ENCODE data around the gene MCC.

MCC gene

DNA sequence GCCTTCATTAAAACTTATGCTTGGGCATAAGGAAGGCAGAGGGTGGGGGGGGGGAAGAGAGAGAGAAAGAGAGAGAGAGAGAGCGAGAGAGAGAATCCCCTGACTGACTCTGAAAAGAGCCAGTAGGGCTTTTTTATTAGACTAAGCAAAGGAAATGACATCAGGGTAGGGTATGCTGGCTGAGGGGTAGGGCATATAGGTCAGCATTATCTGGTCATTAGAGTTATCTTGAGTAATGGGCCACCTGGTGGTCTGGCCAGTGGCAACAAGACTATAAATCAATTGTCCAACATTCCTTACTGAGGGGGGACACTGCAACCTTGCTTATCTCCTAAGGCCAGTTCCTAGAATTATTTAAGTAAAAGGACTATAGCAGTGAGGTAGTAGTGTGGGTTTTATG, 120.7 kb downstream of the MCC start:
- H3K36me3 ChIP-seq (ENCODE audit: control insufficient read depth, insufficient read depth, low read length), result no peaks in the 10 kb centered on the region
- H3K9ac ChIP-seq (ENCODE audit: low read length), result no peak overlapping the region
- H3K9me3 ChIP-seq (ENCODE audit: control insufficient read depth, insufficient read depth, low read depth, low read length), result peaks cover 24% of the 10 kb centered on the region
- no peaks in the 10 kb centered on the region for H3K27me3 ChIP-seq (ENCODE audit: control insufficient read depth, insufficient read depth, low read length)
- no peak overlapping the region for H3K4me3 ChIP-seq (ENCODE audit: low read depth, low read length)
- no peak overlapping the region for H3K27ac ChIP-seq (ENCODE audit: low read depth, low read length)
- H3K4me1 ChIP-seq (ENCODE audit: control insufficient read depth, insufficient read depth, low read length), result no peaks in the 10 kb centered on the region

- Histone ChIP-seq H3K9ac (ENCODE audit: low read length) (no peak overlapping the region), H3K27ac (ENCODE audit: low read depth, low read length) (no peak overlapping the region), H3K27me3 (ENCODE audit: control insufficient read depth, insufficient read depth, low read length) (no peaks in the 10 kb centered on the region), H3K4me3 (ENCODE audit: low read depth, low read length) (no peak overlapping the region), H3K9me3 (ENCODE audit: control insufficient read depth, insufficient read depth, low read depth, low read length) (peaks cover 24% of the 10 kb centered on the region), H3K36me3 (ENCODE audit: control insufficient read depth, insufficient read depth, low read length) (no peaks in the 10 kb centered on the region), H3K4me1 (ENCODE audit: control insufficient read depth, insufficient read depth, low read length) (no peaks in the 10 kb centered on the region)
These were observed 123.8 kb downstream of the MCC start for GRCh38 chr5:113364466-113364865.

GRCh38 chr5:113361701-113362100, 126.6 kb downstream of the MCC start:
- Histone ChIP-seq H3K27ac (ENCODE audit: low read depth, low read length) (no peak overlapping the region), H3K27me3 (ENCODE audit: control insufficient read depth, insufficient read depth, low read length) (no peaks in the 10 kb centered on the region), H3K4me1 (ENCODE audit: control insufficient read depth, insufficient read depth, low read length) (no peaks in the 10 kb centered on the region), H3K4me3 (ENCODE audit: low read depth, low read length) (no peak overlapping the region), H3K36me3 (ENCODE audit: control insufficient read depth, insufficient read depth, low read length) (no peaks in the 10 kb centered on the region), H3K9ac (ENCODE audit: low read length) (no peak overlapping the region), H3K9me3 (ENCODE audit: control insufficient read depth, insufficient read depth, low read depth, low read length) (peaks cover 24% of the 10 kb centered on the region)

DNA sequence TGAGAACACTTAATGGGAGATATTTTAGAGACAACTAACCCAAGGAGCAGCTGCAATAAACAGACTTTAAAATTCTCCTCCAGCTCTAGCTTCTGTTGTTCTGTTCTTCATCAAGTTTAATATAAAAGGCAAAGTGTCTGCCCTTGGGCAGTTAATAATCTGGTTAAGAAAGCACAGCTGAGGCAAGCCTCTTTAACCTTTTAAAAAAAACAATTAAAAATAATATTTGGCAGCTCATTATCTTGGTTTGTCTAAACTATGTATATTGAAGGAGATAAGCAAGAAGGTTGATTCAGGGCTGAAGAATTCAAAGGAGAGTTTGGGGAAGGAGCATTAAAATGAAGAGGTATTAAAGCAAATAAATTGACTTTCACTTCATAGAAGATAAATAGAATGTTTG, 128.8 kb downstream of the MCC start:
- no peak overlapping the region for H3K4me3 ChIP-seq (ENCODE audit: low read depth, low read length)
- H3K27me3 ChIP-seq (ENCODE audit: control insufficient read depth, insufficient read depth, low read length), result no peaks in the 10 kb centered on the region
- H3K27ac ChIP-seq (ENCODE audit: low read depth, low read length), result no peak overlapping the region
- no peaks in the 10 kb centered on the region for H3K36me3 ChIP-seq (ENCODE audit: control insufficient read depth, insufficient read depth, low read length)
- peaks cover 11% of the 10 kb centered on the region for H3K9me3 ChIP-seq (ENCODE audit: control insufficient read depth, insufficient read depth, low read depth, low read length)
- H3K9ac ChIP-seq (ENCODE audit: low read length), result no peak overlapping the region
- no peaks in the 10 kb centered on the region for H3K4me1 ChIP-seq (ENCODE audit: control insufficient read depth, insufficient read depth, low read length)

DNA sequence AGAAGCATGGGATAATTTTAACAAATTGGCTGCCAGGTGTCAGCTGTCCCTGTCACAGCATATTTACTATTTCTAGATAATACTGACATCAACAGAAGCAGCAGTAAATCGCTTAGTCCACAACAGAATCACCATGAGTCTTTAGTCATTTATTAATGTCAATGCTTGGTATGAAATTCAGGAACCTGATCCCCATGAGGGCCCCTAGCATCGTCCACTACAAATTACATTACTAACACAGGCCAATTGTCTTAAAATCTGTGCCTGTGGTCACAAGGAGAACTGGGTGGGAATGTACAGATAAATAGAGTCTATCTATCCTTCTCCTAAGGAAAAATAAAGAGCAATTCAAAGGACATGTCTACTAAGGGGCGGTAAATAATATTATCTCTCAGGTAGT, 129.6 kb downstream of the MCC start:
- no peaks in the 10 kb centered on the region for H3K36me3 ChIP-seq (ENCODE audit: control insufficient read depth, insufficient read depth, low read length)
- H3K9ac ChIP-seq (ENCODE audit: low read length), result no peak overlapping the region
- H3K4me3 ChIP-seq (ENCODE audit: low read depth, low read length), result no peak overlapping the region
- H3K27me3 ChIP-seq (ENCODE audit: control insufficient read depth, insufficient read depth, low read length), result no peaks in the 10 kb centered on the region
- no peak overlapping the region for H3K27ac ChIP-seq (ENCODE audit: low read depth, low read length)
- H3K9me3 ChIP-seq (ENCODE audit: control insufficient read depth, insufficient read depth, low read depth, low read length), result peaks cover 5% of the 10 kb centered on the region
- no peaks in the 10 kb centered on the region for H3K4me1 ChIP-seq (ENCODE audit: control insufficient read depth, insufficient read depth, low read length)

DNA sequence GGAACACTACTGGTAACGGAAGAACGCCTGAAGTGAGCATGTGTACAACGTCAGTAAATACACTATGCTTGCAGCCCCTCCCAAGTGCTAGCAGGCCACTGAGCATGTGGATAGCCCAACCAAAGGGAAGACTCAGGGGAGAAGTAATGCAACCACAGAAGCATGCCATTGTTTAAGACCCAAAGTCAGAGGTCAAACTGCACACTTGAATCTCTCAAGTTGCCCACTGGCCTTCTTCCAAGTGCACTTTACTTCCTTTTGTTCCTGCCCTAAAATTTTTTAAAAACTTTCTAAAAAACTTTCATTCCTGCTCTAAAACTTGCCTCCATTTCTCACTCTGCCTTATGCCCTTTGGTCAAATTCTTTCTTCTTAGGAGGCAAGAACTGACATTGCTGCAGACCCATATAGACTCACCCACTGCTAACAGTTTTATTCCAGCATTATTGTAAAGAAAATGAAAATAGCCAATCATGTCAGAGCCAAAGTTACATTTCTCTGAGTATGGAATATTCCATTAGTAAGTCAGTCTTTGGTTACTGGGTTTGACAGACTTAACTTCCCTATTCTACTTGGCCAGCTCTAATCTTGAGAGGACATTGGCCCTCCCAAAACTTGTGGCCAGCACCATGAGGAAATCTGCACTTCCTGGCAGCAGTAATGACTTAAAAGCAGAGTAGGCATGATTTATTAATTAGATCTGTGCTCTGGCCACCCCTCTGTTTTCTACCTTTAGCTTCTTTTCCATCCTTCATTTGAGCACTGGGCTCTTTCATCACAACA, 130.4 kb downstream of the MCC start:
- H3K9me3 ChIP-seq (ENCODE audit: control insufficient read depth, insufficient read depth, low read depth, low read length), result no peaks in the 10 kb centered on the region
- H3K4me1 ChIP-seq (ENCODE audit: control insufficient read depth, insufficient read depth, low read length), result no peaks in the 10 kb centered on the region
- H3K4me3 ChIP-seq (ENCODE audit: low read depth, low read length), result no peak overlapping the region
- H3K27ac ChIP-seq (ENCODE audit: low read depth, low read length), result no peak overlapping the region
- no peak overlapping the region for H3K9ac ChIP-seq (ENCODE audit: low read length)
- H3K27me3 ChIP-seq (ENCODE audit: control insufficient read depth, insufficient read depth, low read length), result no peaks in the 10 kb centered on the region
- no peaks in the 10 kb centered on the region for H3K36me3 ChIP-seq (ENCODE audit: control insufficient read depth, insufficient read depth, low read length)

- H3K9me3 ChIP-seq (ENCODE audit: control insufficient read depth, insufficient read depth, low read depth, low read length), result no peaks in the 10 kb centered on the region
- H3K4me1 ChIP-seq (ENCODE audit: control insufficient read depth, insufficient read depth, low read length), result no peaks in the 10 kb centered on the region
- H3K27ac ChIP-seq (ENCODE audit: low read depth, low read length), result no peak overlapping the region
- no peaks in the 10 kb centered on the region for H3K27me3 ChIP-seq (ENCODE audit: control insufficient read depth, insufficient read depth, low read length)
- H3K4me3 ChIP-seq (ENCODE audit: low read depth, low read length), result no peak overlapping the region
- H3K36me3 ChIP-seq (ENCODE audit: control insufficient read depth, insufficient read depth, low read length), result no peaks in the 10 kb centered on the region
- H3K9ac ChIP-seq (ENCODE audit: low read length), result no peak overlapping the region
These were observed 131.8 kb downstream of the MCC start for GRCh38 chr5:113356487-113356886.

GRCh38 chr5:113354055-113354454, 134.2 kb downstream of the MCC start:
- H3K27me3 ChIP-seq (ENCODE audit: control insufficient read depth, insufficient read depth, low read length), result no peaks in the 10 kb centered on the region
- no peaks in the 10 kb centered on the region for H3K36me3 ChIP-seq (ENCODE audit: control insufficient read depth, insufficient read depth, low read length)
- no peak overlapping the region for H3K27ac ChIP-seq (ENCODE audit: low read depth, low read length)
- H3K9me3 ChIP-seq (ENCODE audit: control insufficient read depth, insufficient read depth, low read depth, low read length), result no peaks in the 10 kb centered on the region
- H3K4me1 ChIP-seq (ENCODE audit: control insufficient read depth, insufficient read depth, low read length), result no peaks in the 10 kb centered on the region
- H3K4me3 ChIP-seq (ENCODE audit: low read depth, low read length), result no peak overlapping the region
- H3K9ac ChIP-seq (ENCODE audit: low read length), result no peak overlapping the region

- no peak overlapping the region for H3K4me3 ChIP-seq (ENCODE audit: low read depth, low read length)
- no peaks in the 10 kb centered on the region for H3K9me3 ChIP-seq (ENCODE audit: control insufficient read depth, insufficient read depth, low read depth, low read length)
- H3K27me3 ChIP-seq (ENCODE audit: control insufficient read depth, insufficient read depth, low read length), result no peaks in the 10 kb centered on the region
- H3K36me3 ChIP-seq (ENCODE audit: control insufficient read depth, insufficient read depth, low read length), result no peaks in the 10 kb centered on the region
- no peak overlapping the region for H3K9ac ChIP-seq (ENCODE audit: low read length)
- H3K4me1 ChIP-seq (ENCODE audit: control insufficient read depth, insufficient read depth, low read length), result peaks cover 3% of the 10 kb centered on the region; the same call in 1 of the 2 replicates
- H3K27ac ChIP-seq (ENCODE audit: low read depth, low read length), result no peak overlapping the region
These were observed 140.7 kb downstream of the MCC start for GRCh38 chr5:113347572-113347971.

DNA sequence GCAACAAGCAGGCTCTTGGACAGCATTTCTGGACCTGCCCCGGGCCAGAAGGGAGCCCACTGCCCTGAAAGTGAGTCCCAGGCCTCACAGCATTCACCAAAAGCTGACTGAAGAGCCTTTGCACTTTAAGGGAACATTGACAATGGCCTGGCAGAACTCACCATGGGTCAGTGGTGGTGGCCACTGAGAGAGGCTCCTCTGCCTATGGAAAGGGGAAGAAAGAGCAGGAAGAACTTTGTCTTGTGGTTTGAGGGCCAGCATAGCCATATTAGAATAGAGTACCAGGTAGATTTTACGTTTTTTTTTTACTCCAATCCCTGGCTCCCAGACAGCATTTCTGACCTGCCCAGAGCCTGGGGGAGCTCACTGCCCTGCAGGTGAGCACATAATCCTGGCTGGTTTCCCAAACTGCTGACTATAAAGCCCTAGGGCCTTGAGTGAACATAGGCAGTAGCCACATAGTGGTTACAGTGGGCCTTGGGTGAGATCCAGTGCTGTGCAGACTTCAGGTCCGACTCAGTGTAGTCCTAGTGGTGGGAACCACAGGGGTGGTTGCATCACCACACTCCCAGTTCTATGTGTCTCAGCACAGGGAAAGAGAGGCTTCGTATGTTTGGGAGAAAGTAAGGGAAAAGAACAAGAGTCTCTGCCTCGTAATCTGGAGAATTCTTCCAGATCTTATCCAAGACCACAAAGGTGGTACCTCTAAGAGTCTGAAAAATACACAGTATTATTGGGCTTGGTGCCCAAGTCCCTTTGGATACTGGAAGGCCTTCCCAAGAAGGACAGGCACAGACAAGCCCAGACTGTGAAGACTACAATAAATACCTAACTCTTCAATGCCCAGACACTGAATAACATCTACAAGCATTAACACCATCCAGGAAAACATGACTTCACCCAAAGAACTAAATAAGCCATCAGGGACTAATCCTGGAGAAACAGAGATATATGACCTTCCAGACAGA, 143.0 kb downstream of the MCC start:
- no peaks in the 10 kb centered on the region for H3K27me3 ChIP-seq (ENCODE audit: control insufficient read depth, insufficient read depth, low read length)
- H3K9me3 ChIP-seq (ENCODE audit: control insufficient read depth, insufficient read depth, low read depth, low read length), result no peaks in the 10 kb centered on the region
- peaks cover 3% of the 10 kb centered on the region; the same call in 1 of the 2 replicates for H3K4me1 ChIP-seq (ENCODE audit: control insufficient read depth, insufficient read depth, low read length)
- no peak overlapping the region for H3K9ac ChIP-seq (ENCODE audit: low read length)
- H3K27ac ChIP-seq (ENCODE audit: low read depth, low read length), result no peak overlapping the region
- H3K4me3 ChIP-seq (ENCODE audit: low read depth, low read length), result no peak overlapping the region
- H3K36me3 ChIP-seq (ENCODE audit: control insufficient read depth, insufficient read depth, low read length), result no peaks in the 10 kb centered on the region

GRCh38 chr5:113343343-113343742, 144.9 kb downstream of the MCC start:
- no peaks in the 10 kb centered on the region for H3K36me3 ChIP-seq (ENCODE audit: control insufficient read depth, insufficient read depth, low read length)
- no peak overlapping the region for H3K9ac ChIP-seq (ENCODE audit: low read length)
- no peaks in the 10 kb centered on the region for H3K9me3 ChIP-seq (ENCODE audit: control insufficient read depth, insufficient read depth, low read depth, low read length)
- no peak overlapping the region for H3K27ac ChIP-seq (ENCODE audit: low read depth, low read length)
- no peak overlapping the region for H3K4me3 ChIP-seq (ENCODE audit: low read depth, low read length)
- no peaks in the 10 kb centered on the region for H3K27me3 ChIP-seq (ENCODE audit: control insufficient read depth, insufficient read depth, low read length)
- peaks cover 3% of the 10 kb centered on the region; the same call in 1 of the 2 replicates for H3K4me1 ChIP-seq (ENCODE audit: control insufficient read depth, insufficient read depth, low read length)

Data from HUES6 (cell line).